CD14-positive monocyte (primary cell): ENCODE data around the gene CNTN5. TPM values are rescaled to one million over a fixed set of nuclear protein-coding genes. Genes with fewer than 3 reads are reported as not detected.

Experiments
- DNase-seq, 3 donors: peaks; one replicate each; pipeline ENCODE4 v3.0.0-alpha.2; 2011 to 2022
- H2AFZ ChIP-seq: 2 replicates; pipeline ENCODE4 v1.6.0; 2012; ENCODE audit warnings: mild to moderate bottlenecking, low read depth, low read length, inconsistent platforms; ENCODE audit not compliant: insufficient read depth, poor library complexity, severe bottlenecking
- H3K27ac ChIP-seq, 2 donors: 1 replicate in 1 of 2; 2 replicates in 1 of 2; pipeline ENCODE4 v1.5.1; 2012 to 2013; ENCODE audit warnings: low read length in 2 of 2, control low read depth in 1 of 2, inconsistent platforms in 1 of 2, low read depth in 1 of 2, mild to moderate bottlenecking in 1 of 2
- H3K27me3 ChIP-seq, 2 donors: one replicate each; pipeline versions ENCODE4 v1.6.0 to v1.6.1; 2011 to 2013; ENCODE audit warnings: low read length in 2 of 2; ENCODE audit not compliant: control insufficient read depth in 2 of 2, insufficient read depth in 2 of 2
- H3K36me3 ChIP-seq, 2 donors: replicated peaks in 1 of 2; 1 replicate in 1 of 2; 2 replicates in 1 of 2; pipeline versions ENCODE4 v1.5.1 to v1.6.1; 2012 to 2013; ENCODE audit warnings: low read length in 2 of 2, control low read depth in 1 of 2, inconsistent platforms in 1 of 2, mild to moderate bottlenecking in 1 of 2; ENCODE audit not compliant: insufficient read depth in 2 of 2, control insufficient read depth in 1 of 2
- H3K4me1 ChIP-seq, 2 donors: 1 replicate in 1 of 2; 2 replicates in 1 of 2; pipeline versions ENCODE4 v1.5.1 to v1.6.1; 2012 to 2013; ENCODE audit warnings: low read length in 2 of 2, control low read depth in 1 of 2, inconsistent platforms in 1 of 2, mild to moderate bottlenecking in 1 of 2, moderate library complexity in 1 of 2; ENCODE audit not compliant: insufficient read depth in 2 of 2, control insufficient read depth in 1 of 2
- H3K4me2 ChIP-seq: replicated peaks from 2 replicates; pipeline ENCODE3; 2012; ENCODE audit warnings: low read length, moderate library complexity, mild to moderate bottlenecking; ENCODE audit not compliant: poor library complexity, severe bottlenecking; ENCODE audit errors: extremely low read depth
- H3K4me3 ChIP-seq, 3 experiments: fragments of 200-600 bp in 1 of 3; sonication (generic) in 1 of 3; replicated peaks in 1 of 3; 1 replicate in 2 of 3; 2 replicates in 1 of 3; pipeline ENCODE4 v1.5.1; 2011 to 2013; ENCODE audit warnings: low read length in 3 of 3, mild to moderate bottlenecking in 3 of 3, control low read depth in 2 of 3, low read depth in 2 of 3, inconsistent platforms in 1 of 3, moderate library complexity in 1 of 3
- H3K79me2 ChIP-seq: 2 replicates; pipeline ENCODE4 v1.6.0; 2012; ENCODE audit warnings: mild to moderate bottlenecking, control low read depth, inconsistent platforms, low read length, moderate library complexity; ENCODE audit not compliant: insufficient read depth
- H3K9ac ChIP-seq: 2 replicates; pipeline ENCODE4 v1.6.0; 2017; ENCODE audit warnings: low read length, mild to moderate bottlenecking; ENCODE audit not compliant: insufficient read depth, poor library complexity, severe bottlenecking
- H3K9me3 ChIP-seq, 2 donors: replicated peaks in 1 of 2; 1 replicate in 1 of 2; 2 replicates in 1 of 2; pipeline versions ENCODE4 v1.5.1 to v1.6.1; 2012 to 2013; ENCODE audit warnings: low read length in 2 of 2, control low read depth in 1 of 2; ENCODE audit not compliant: control insufficient read depth in 1 of 2, insufficient read depth in 1 of 2
- H4K20me1 ChIP-seq: 2 replicates; pipeline ENCODE4 v1.6.0; 2012; ENCODE audit warnings: mild to moderate bottlenecking, low read length, control low read depth, moderate library complexity; ENCODE audit not compliant: insufficient read depth
- H3K27ac Mint-ChIP-seq, 7 donors: one replicate each; pipeline ENCODE4 v1.8.0; 2020; ENCODE audit warnings: mild to moderate bottlenecking in 7 of 7, mixed read lengths in 7 of 7, moderate library complexity in 6 of 7, inconsistent platforms in 2 of 7
- H3K27me3 Mint-ChIP-seq, 3 donors: one replicate each; pipeline ENCODE4 v1.8.0; 2021 to 2022; ENCODE audit warnings: low read depth in 3 of 3, mild to moderate bottlenecking in 3 of 3, mixed read lengths in 3 of 3, moderate library complexity in 3 of 3, inconsistent platforms in 1 of 3
- H3K36me3 Mint-ChIP-seq, 2 donors: one replicate each; pipeline ENCODE4 v1.8.0; 2020; ENCODE audit warnings: mixed read lengths in 2 of 2, inconsistent platforms in 1 of 2, mild to moderate bottlenecking in 1 of 2
- H3K4me1 Mint-ChIP-seq: one replicate; pipeline ENCODE4 v1.8.0; 2020; ENCODE audit warnings: mild to moderate bottlenecking, mixed read lengths
- H3K4me3 Mint-ChIP-seq, 2 donors: one replicate each; pipeline ENCODE4 v1.8.0; 2020; ENCODE audit warnings: mild to moderate bottlenecking in 2 of 2, mixed read lengths in 2 of 2, moderate library complexity in 1 of 2
- H3K9me3 Mint-ChIP-seq, 7 donors: one replicate each; pipeline ENCODE4 v1.8.0; 2020 to 2022; ENCODE audit warnings: mixed read lengths in 7 of 7, mild to moderate bottlenecking in 6 of 7, moderate library complexity in 6 of 7, inconsistent platforms in 2 of 7
- CTCF ChIP-seq: fragments of 200-600 bp; IDR thresholded peaks from one replicate; pipeline ENCODE4 v1.8.0; 2022; ENCODE audit warnings: antibody characterized with exemption, mild to moderate bottlenecking
- whole genome bisulfite sequencing: methylation state at CpG from one replicate; pipeline ENCODE4 v1.1.5; 2013; ENCODE audit warnings: missing lambda C conversion rate; ENCODE audit not compliant: insufficient coverage; 5-methylcytosine and 5-hydroxymethylcytosine counted together
- intact Hi-C, 2 donors: fragments of 100-400 bp; cut with micrococcal nuclease; formaldehyde crosslinking; loops; one replicate each; pipeline versions ENCODE4 v1.15.0 to v1.15.1; 2023
- polyA plus RNA-seq, 3 donors: library from polyadenylated mRNA; depleted of rRNA in 1 of 3; unstranded in 2 of 3; stranded (reverse) in 1 of 3; fragments of 300-500 nt in 2 of 3; fragments of >200 nt in 1 of 3; fragmentation: Illumina TruSeq in 2 of 3; gene quantifications; 1 replicate in 2 of 3; 2 replicates in 1 of 3; pipeline ENCODE4 v1.2.3, GENCODE V29; 2012 to 2021

The CNTN5 gene
- polyA plus RNA-seq, 3 donors: not detected

DNA sequence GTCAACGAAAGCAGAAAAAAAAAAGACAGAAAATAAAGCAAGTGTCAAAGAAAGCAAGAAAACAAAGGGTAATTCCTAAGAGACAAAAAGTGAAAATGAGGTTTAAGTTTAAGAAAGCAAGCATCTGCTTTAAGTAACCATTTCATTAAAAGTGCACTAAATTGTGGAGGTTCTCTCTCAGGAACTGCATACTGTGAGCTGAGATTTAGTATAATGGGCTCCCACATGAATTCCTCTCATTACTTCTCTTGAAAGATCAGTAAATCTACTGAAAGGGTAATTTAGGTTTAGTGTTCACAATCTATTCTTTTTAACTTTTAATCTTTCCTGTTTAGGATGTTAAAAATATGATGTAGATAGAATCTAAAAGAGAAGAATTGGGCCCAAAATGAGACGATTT is 1201.0 kb downstream of the CNTN5 start:
- no peaks in the 10 kb centered on the region for H3K4me1 ChIP-seq
- no peaks in the 10 kb centered on the region for H4K20me1 ChIP-seq
- WGBS: no CpG with 5 or more reads among the region's 2 CpGs
- no peaks in the 10 kb centered on the region for H3K9me3 ChIP-seq
- Mint-ChIP-seq H3K9me3 (peaks cover 0 to 5% (median 2%) of the 10 kb centered on the region in 7 donors), H3K4me1 (no peaks in the 10 kb centered on the region), H3K36me3 (no peaks in the 10 kb centered on the region), H3K27ac (no peak overlapping the region), H3K27me3 (peaks cover 0 to 2% (median 0%) of the 10 kb centered on the region in 3 donors), H3K4me3 (no peak overlapping the region)
- H2AFZ ChIP-seq: no peak overlapping the region
- no peak overlapping the region for H3K4me2 ChIP-seq
- no peak for TF ChIP-seq CTCF
- no peaks in the 10 kb centered on the region for H3K79me2 ChIP-seq
- no peak overlapping the region for H3K9ac ChIP-seq
- no peaks in the 10 kb centered on the region for H3K36me3 ChIP-seq
- intact Hi-C loops: no loop called here
- DNase-seq: no peak
- no peak overlapping the region for H3K4me3 ChIP-seq
- no peaks in the 10 kb centered on the region for H3K27me3 ChIP-seq
- H3K27ac ChIP-seq: no peak overlapping the region

DNA sequence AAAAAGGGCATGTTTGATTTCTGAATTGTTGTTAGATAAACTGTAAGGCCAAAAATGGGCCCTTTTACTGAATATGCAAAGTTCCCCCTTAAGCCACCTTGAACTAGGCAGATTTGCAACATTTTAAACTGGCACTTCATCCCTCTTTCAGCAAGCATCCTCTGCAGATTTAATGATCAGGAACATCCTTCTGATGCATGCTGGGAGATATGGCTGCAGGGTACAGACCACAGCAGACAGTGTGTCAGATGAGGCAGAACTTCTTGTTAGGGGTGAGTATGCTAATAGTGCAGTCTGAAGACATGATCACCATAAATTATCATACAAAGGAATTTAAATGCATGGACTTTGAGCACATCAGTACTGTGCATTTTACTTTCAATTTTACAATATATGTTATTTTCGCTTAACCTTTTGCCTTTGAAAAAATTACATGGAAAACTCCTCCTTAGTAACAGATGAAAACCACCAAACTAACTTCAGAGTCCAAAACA is 1203.8 kb downstream of the CNTN5 start:
- Mint-ChIP-seq H3K4me3 (no peak overlapping the region), H3K27me3 (peaks cover 0 to 2% (median 0%) of the 10 kb centered on the region in 3 donors), H3K9me3 (peaks cover 0 to 5% (median 4%) of the 10 kb centered on the region in 7 donors), H3K27ac (no peak overlapping the region), H3K4me1 (no peaks in the 10 kb centered on the region), H3K36me3 (no peaks in the 10 kb centered on the region)
- H3K79me2 ChIP-seq: no peaks in the 10 kb centered on the region
- no peak overlapping the region for H3K9ac ChIP-seq
- H3K9me3 ChIP-seq: peaks cover 3 to 6% of the 10 kb centered on the region in 2 donors
- no peaks in the 10 kb centered on the region for H3K36me3 ChIP-seq
- H2AFZ ChIP-seq: no peak overlapping the region
- no peak for DNase-seq
- no peak overlapping the region for H3K4me2 ChIP-seq
- intact Hi-C loops: no loop called here
- H4K20me1 ChIP-seq: no peaks in the 10 kb centered on the region
- no peaks in the 10 kb centered on the region for H3K27me3 ChIP-seq
- H3K27ac ChIP-seq: no peak overlapping the region
- no peaks in the 10 kb centered on the region for H3K4me1 ChIP-seq
- no peak for TF ChIP-seq CTCF
- no CpG with 5 or more reads among the region's 1 CpG for WGBS
- no peak overlapping the region for H3K4me3 ChIP-seq
